Trophoblast cell (in vitro differentiated cells and primary cell): Measurements from ENCODE around the gene KLHL21.

Source experiments
- DNase-seq, 2 donors: peaks; one replicate each; pipeline ENCODE4 v3.0.0-alpha.2; 2016
- H2AFZ ChIP-seq: 2 replicates; pipeline ENCODE4 v1.6.1; 2013; ENCODE audit warnings: low read length, moderate library complexity, mild to moderate bottlenecking; ENCODE audit not compliant: insufficient read depth, poor library complexity
- H2AK5ac ChIP-seq: 2 replicates; pipeline ENCODE4 v1.6.1; 2013; ENCODE audit warnings: mild to moderate bottlenecking, low read length
- H2BK120ac ChIP-seq: 2 replicates; pipeline ENCODE4 v1.6.1; 2013; ENCODE audit warnings: low read length, mild to moderate bottlenecking, moderate library complexity; ENCODE audit not compliant: insufficient read depth, poor library complexity
- H2BK12ac ChIP-seq: 2 replicates; pipeline ENCODE4 v1.6.1; 2013; ENCODE audit warnings: mild to moderate bottlenecking, low read length, moderate library complexity
- H2BK5ac ChIP-seq: 2 replicates; pipeline ENCODE4 v1.6.1; 2013; ENCODE audit warnings: low read length, low read depth, moderate library complexity, mild to moderate bottlenecking; ENCODE audit not compliant: poor library complexity
- H3K14ac ChIP-seq: 2 replicates; pipeline ENCODE4 v1.6.1; 2013; ENCODE audit warnings: mild to moderate bottlenecking, low read length
- H3K18ac ChIP-seq: 2 replicates; pipeline ENCODE4 v1.6.1; 2013; ENCODE audit warnings: mild to moderate bottlenecking, low read length
- H3K23ac ChIP-seq: 2 replicates; pipeline ENCODE4 v1.6.1; 2013; ENCODE audit warnings: low read length
- H3K27ac ChIP-seq: 2 replicates; pipeline ENCODE4 v1.5.1; 2013; ENCODE audit warnings: low read depth, mild to moderate bottlenecking, inconsistent platforms, low read length, moderate library complexity
- H3K27me3 ChIP-seq: 2 replicates; pipeline ENCODE4 v1.6.1; 2013; ENCODE audit warnings: inconsistent platforms, mild to moderate bottlenecking, low read length, moderate library complexity; ENCODE audit not compliant: insufficient read depth
- H3K36me3 ChIP-seq, 2 experiments: 1 replicate in 1 of 2; 2 replicates in 1 of 2; pipeline ENCODE4 v1.6.1; 2013; ENCODE audit warnings: low read length in 2 of 2, mild to moderate bottlenecking in 2 of 2, moderate library complexity in 1 of 2; ENCODE audit not compliant: insufficient read depth in 2 of 2, control insufficient read depth in 1 of 2
- H3K4ac ChIP-seq: 2 replicates; pipeline ENCODE4 v1.6.1; 2013; ENCODE audit warnings: low read depth, mild to moderate bottlenecking, low read length, moderate library complexity
- H3K4me1 ChIP-seq, 2 experiments: 1 replicate in 1 of 2; 2 replicates in 1 of 2; pipeline ENCODE4 v1.6.1; 2013; ENCODE audit warnings: low read length in 2 of 2, mild to moderate bottlenecking in 2 of 2, moderate library complexity in 1 of 2; ENCODE audit not compliant: insufficient read depth in 2 of 2, control insufficient read depth in 1 of 2
- H3K4me2 ChIP-seq: 2 replicates; pipeline ENCODE4 v1.6.1; 2013; ENCODE audit warnings: inconsistent platforms, mild to moderate bottlenecking, low read length, moderate library complexity
- H3K4me3 ChIP-seq: 2 replicates; pipeline ENCODE4 v1.5.1; 2013; ENCODE audit warnings: mild to moderate bottlenecking, low read depth, low read length, inconsistent platforms
- H3K79me1 ChIP-seq: one replicate; pipeline ENCODE4 v1.6.1; 2013; ENCODE audit warnings: low read length
- H3K79me2 ChIP-seq: 2 replicates; pipeline ENCODE4 v1.6.1; 2013; ENCODE audit warnings: low read length, mild to moderate bottlenecking; ENCODE audit not compliant: control insufficient read depth, insufficient read depth, poor library complexity
- H3K9ac ChIP-seq: 2 replicates; pipeline ENCODE4 v1.6.1; 2013; ENCODE audit warnings: mild to moderate bottlenecking, low read length
- H3K9me3 ChIP-seq: 2 replicates; pipeline ENCODE4 v1.6.1; 2013; ENCODE audit warnings: low read depth, mild to moderate bottlenecking, control low read depth, inconsistent platforms, low read length; ENCODE audit not compliant: insufficient read depth
- H4K12ac ChIP-seq: 2 replicates; pipeline ENCODE4 v1.6.1; 2013; ENCODE audit warnings: low read depth, mild to moderate bottlenecking, low read length, moderate library complexity
- H4K8ac ChIP-seq: 2 replicates; pipeline ENCODE4 v1.6.1; 2013; ENCODE audit warnings: low read depth, mild to moderate bottlenecking, low read length, moderate library complexity
- H4K91ac ChIP-seq: one replicate; pipeline ENCODE4 v1.6.1; 2013; ENCODE audit warnings: low read depth, mild to moderate bottlenecking, low read length, moderate library complexity
- WGBS: extraction: QIAGEN DNeasy Blood & Tissue Kit; methylation state at CpG from one replicate; pipeline ENCODE4 v1.1.7; 2013; ENCODE audit warnings: missing lambda C conversion rate; ENCODE audit not compliant: insufficient read length, insufficient coverage; ENCODE audit errors: extremely low coverage; 5-methylcytosine and 5-hydroxymethylcytosine counted together

The KLHL21 gene

DNA sequence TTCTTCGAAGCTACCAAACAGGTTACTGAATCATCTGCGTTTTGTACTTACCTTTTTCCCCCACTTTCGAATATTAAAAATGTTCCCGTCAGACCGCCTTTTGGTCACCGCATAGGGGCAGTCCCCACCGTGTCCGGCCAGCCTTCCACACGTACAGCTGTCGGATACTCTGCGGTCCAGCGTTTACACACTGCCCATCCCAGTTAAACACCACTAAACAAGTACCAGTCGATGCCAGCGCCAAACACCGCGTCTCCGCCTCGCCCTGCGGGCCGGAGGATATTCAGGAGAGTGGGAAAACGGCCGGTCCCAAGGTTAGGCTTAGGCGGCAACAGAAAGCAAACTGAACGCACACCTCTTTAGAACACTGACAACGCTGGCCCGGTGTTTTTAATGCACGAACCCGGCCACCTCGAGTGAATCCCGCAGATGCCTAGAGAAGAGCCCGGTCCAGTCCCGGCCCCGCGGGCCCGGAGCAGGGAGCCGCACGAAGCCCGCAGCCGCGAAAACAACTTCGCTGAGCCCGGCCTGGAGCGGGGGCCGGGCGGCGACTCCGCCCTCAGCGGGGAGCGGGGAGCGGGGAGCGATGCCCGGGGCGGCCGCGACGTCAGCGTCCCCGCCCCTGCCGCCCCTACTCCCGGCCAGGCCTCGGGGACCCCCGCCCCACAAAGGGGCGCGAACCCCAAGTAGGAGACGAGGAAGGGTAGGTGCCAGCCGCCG is 10.1 kb upstream of the KLHL21 start:
- Histone ChIP-seq H3K18ac (peak overlapping the region; percentile 84), H2AFZ (peak overlapping the region; percentile 50), H4K12ac (peak overlapping the region; percentile 85), H3K79me2 (peaks cover 26% of the 10 kb centered on the region), H2AK5ac (peak overlapping the region; percentile 80), H3K36me3 (peaks cover 10 to 12% of the 10 kb centered on the region in 2 experiments), H3K9ac (peak overlapping the region; percentile 15), H4K91ac (peak overlapping the region; percentile 67), H3K27me3 (no peaks in the 10 kb centered on the region), H3K4me2 (peak overlapping the region; percentile 100), H4K8ac (peak overlapping the region; percentile 59), H3K4ac (peak overlapping the region; percentile 76), H3K4me1 (peaks cover 0 to 6% of the 10 kb centered on the region in 2 experiments), H2BK12ac (peak overlapping the region; percentile 42), H3K4me3 (peak overlapping the region; percentile 86), H3K27ac (peak overlapping the region; percentile 73), H3K79me1 (peaks cover 16% of the 10 kb centered on the region), H3K23ac (no peak overlapping the region), H3K9me3 (no peaks in the 10 kb centered on the region), H2BK5ac (peak overlapping the region; percentile 78), H2BK120ac (peak overlapping the region; percentile 68), H3K14ac (peak overlapping the region; percentile 85)
- DNase-seq, result peak; percentile 87 to 93
- no CpG with 5 or more reads among the region's 67 CpGs for WGBS

DNA sequence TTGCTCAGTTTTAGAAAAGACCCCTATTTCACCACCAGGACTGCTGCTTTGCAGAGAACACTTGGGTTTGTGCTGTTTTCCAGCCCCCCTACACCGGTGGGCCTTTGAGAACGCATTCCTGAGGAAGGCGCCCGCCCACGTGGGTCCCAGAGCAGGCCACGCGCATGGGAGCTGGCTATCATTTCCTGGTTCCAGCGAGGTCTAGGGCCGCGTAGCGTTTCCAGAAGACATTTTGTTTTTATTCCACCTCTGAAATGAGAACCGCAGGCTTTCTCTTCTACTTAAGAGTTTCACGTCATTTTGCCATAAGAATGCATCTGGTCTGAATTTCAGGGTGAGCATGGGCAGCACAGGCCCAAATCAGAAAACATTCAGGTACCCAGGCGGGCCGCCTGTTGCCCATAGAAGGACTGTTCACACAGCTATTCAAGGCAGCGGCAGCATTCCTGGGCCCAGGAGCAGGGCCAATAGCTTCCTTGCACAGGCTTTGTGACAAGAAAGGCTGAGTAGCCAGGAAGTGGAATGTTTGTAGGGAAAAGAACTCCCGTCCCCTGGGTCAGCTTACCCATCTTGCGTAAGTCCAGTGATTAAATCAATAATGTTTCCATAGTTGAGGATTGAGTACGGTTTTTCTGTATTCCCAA is 1.4 kb upstream of the KLHL21 start:
- Histone ChIP-seq H3K4me3 (no peak overlapping the region), H2AFZ (peak overlapping the region; percentile 74), H3K14ac (peak overlapping the region; percentile 98), H3K23ac (no peak overlapping the region), H4K91ac (peak overlapping the region; percentile 65), H3K4me1 (peaks cover 21 to 25% of the 10 kb centered on the region in 2 experiments), H2BK5ac (peak overlapping the region; percentile 51), H2BK12ac (peak overlapping the region; percentile 25), H3K9ac (peak overlapping the region; percentile 57), H3K4me2 (peak overlapping the region; percentile 85), H3K79me2 (peaks cover 36% of the 10 kb centered on the region), H3K27ac (peak overlapping the region; percentile 98), H2BK120ac (peak overlapping the region; percentile 82), H3K18ac (peak overlapping the region; percentile 90), H4K12ac (peak overlapping the region; percentile 96), H2AK5ac (no peak overlapping the region), H3K4ac (peak overlapping the region; percentile 5), H3K36me3 (peaks cover 6 to 7% of the 10 kb centered on the region in 2 experiments), H3K9me3 (peaks cover 5% of the 10 kb centered on the region), H4K8ac (peak overlapping the region; percentile 98), H3K27me3 (no peaks in the 10 kb centered on the region), H3K79me1 (peaks cover 35% of the 10 kb centered on the region)
- WGBS, result no CpG with 5 or more reads among the region's 19 CpGs
- peak; percentile 65 to 76 for DNase-seq

DNA sequence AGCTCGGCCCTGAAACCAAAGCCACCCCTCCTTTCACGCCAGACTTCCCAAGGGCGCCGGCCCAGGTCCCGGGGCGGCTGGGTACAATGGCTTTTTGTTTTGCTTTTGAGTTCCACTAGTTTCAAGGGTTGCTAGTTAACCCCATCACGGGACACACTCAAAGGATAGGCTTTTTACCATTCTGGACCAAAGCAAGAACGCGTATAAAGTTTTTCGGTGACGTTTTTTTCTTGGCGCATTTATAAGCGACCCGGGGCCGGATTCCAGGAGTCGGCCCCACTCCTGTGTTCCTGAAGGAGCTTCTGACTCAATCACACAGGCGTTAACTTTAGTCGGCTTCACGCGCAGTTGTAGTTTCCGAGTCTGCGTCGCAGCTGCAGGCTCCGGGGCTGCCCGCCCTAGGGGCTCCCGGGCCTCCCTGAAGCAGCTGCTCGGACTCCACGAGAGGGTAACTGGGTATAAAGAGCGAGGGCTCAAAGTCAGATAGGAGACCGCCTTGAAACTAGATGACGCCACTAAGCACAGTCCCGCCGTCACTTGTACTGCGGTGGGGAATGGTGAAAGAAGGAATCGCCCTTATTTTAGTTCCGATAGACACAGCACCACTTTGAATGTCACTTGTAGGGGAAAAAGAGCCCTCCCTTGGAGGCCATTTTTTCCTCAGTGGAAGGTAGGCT is 707 bp upstream of the KLHL21 start:
- H3K23ac ChIP-seq, result no peak overlapping the region
- no peaks in the 10 kb centered on the region for H3K27me3 ChIP-seq
- no CpG with 5 or more reads among the region's 36 CpGs for WGBS
- peak overlapping the region; percentile 51 for H2BK5ac ChIP-seq
- H2BK12ac ChIP-seq, result peak overlapping the region; percentile 25
- H3K14ac ChIP-seq, result peak overlapping the region; percentile 98
- peak overlapping the region; percentile 65 for H4K91ac ChIP-seq
- peaks cover 36% of the 10 kb centered on the region for H3K79me2 ChIP-seq
- H3K4me2 ChIP-seq, result peak overlapping the region; percentile 85
- peaks cover 9 to 11% of the 10 kb centered on the region in 2 experiments for H3K36me3 ChIP-seq
- peak overlapping the region; percentile 67 for H3K9ac ChIP-seq
- peak overlapping the region; percentile 98 for H3K27ac ChIP-seq
- H3K9me3 ChIP-seq, result peaks cover 7% of the 10 kb centered on the region
- H3K4me3 ChIP-seq, result peak overlapping the region; percentile 50
- H3K4ac ChIP-seq, result peak overlapping the region; percentile 5
- peak overlapping the region; percentile 82 for H2BK120ac ChIP-seq
- H3K18ac ChIP-seq, result peak overlapping the region; percentile 90
- peak overlapping the region; percentile 96 for H4K12ac ChIP-seq
- H4K8ac ChIP-seq, result peak overlapping the region; percentile 98
- DNase-seq, result peak; percentile 86 to 89
- peaks cover 35% of the 10 kb centered on the region for H3K79me1 ChIP-seq
- H3K4me1 ChIP-seq, result peaks cover 21 to 25% of the 10 kb centered on the region in 2 experiments
- peak overlapping the region; percentile 85 for H2AK5ac ChIP-seq
- peak overlapping the region; percentile 74 for H2AFZ ChIP-seq
